HTERT RPE-1 (cell line): ENCODE measurements around the gene HOTAIR.

Source experiments
- in situ Hi-C: fragments of 300-500 bp; cut with MboI; formaldehyde crosslinking; loops from 4 replicates; pipeline ENCODE4 v1.14.3; 2020; ENCODE audit warnings: low sequenced_read_pairs

Gene HOTAIR

GRCh38 chr12:53964315-53964713, 10.4 kb downstream of the HOTAIR start:
- in situ Hi-C loops, result no loop called here

GRCh38 chr12:53963434-53964314, 11.1 kb downstream of the HOTAIR start:
- in situ Hi-C loops, result no loop called here

GRCh38 chr12:53963005-53963404, 11.7 kb downstream of the HOTAIR start:
- in situ Hi-C loops, result no loop called here

GRCh38 chr12:53961025-53961761, 13.6 kb downstream of the HOTAIR start:
- in situ Hi-C loops, result no loop called here

GRCh38 chr12:53960187-53961024, 14.3 kb downstream of the HOTAIR start:
- in situ Hi-C loops, result no loop called here

- in situ Hi-C loops, result no loop called here
These were observed 15.4 kb downstream of the HOTAIR start for GRCh38 chr12:53959314-53959713.

GRCh38 chr12:53958128-53958527, 16.6 kb downstream of the HOTAIR start:
- in situ Hi-C loops, result no loop called here

- in situ Hi-C loops, result no loop called here
These were observed 17.7 kb downstream of the HOTAIR start for GRCh38 chr12:53956914-53957536.

GRCh38 chr12:53956251-53956887, 18.4 kb downstream of the HOTAIR start:
- in situ Hi-C loops, result no loop called here

- in situ Hi-C loops, result no loop called here
These were observed 18.9 kb downstream of the HOTAIR start for GRCh38 chr12:53955776-53956250.

- in situ Hi-C loops, result no loop called here
These were observed 19.5 kb downstream of the HOTAIR start for GRCh38 chr12:53955036-53955775.

- in situ Hi-C loops, result no loop called here
These were observed 20.1 kb downstream of the HOTAIR start, which contains the start of gene HOXC12 for GRCh38 chr12:53954694-53955035. HOXC12 (plus strand) TSS chr12:53954903; CDS start chr12:53954930, 27 bp downstream.

- in situ Hi-C loops, result no loop called here
These were observed 20.7 kb downstream of the HOTAIR start for GRCh38 chr12:53953831-53954693.

- in situ Hi-C loops, result no loop called here
These were observed 21.7 kb downstream of the HOTAIR start for GRCh38 chr12:53952871-53953734.

GRCh38 chr12:53952335-53952694, 22.4 kb downstream of the HOTAIR start:
- in situ Hi-C loops, result no loop called here

- in situ Hi-C loops, result no loop called here
These were observed 23.0 kb downstream of the HOTAIR start for GRCh38 chr12:53951577-53952334.
